Stimulated activated naive B cell treated with anti-CD40 and anti-IgM and Interleukin-4, amounts not matched to agents 10 μg/mL and 1 μg/mL and 100 μg/mL, for 72 hours (primary cell): Measurements from ENCODE around the gene PTK6.
A peak's percentile ranks its signal among the peaks of the same experiment; 100 is the strongest.

Experiments used
- ATAC-seq, 2 donors: fragments of 150-1000 bp; cut with Tn5 transposase; replicated peaks; 2 replicates each; pipeline ENCODE4 v1.10.0; 2021; ENCODE audit warnings: moderate library complexity in 1 of 2
- DNase-seq: peaks from one replicate; pipeline ENCODE4 v3.0.0; 2021
- H3K27ac Mint-ChIP-seq: one replicate; pipeline ENCODE4 v1.8.0; 2022; ENCODE audit warnings: mild to moderate bottlenecking, mixed read lengths
- H3K27me3 Mint-ChIP-seq, 2 donors: one replicate each; pipeline ENCODE4 v1.8.0; 2022; ENCODE audit warnings: mixed read lengths in 2 of 2
- H3K36me3 Mint-ChIP-seq, 2 donors: one replicate each; pipeline ENCODE4 v1.8.0; 2022; ENCODE audit warnings: mixed read lengths in 2 of 2, mild to moderate bottlenecking in 1 of 2
- H3K4me1 Mint-ChIP-seq, 2 donors: one replicate each; pipeline ENCODE4 v1.8.0; 2022; ENCODE audit warnings: mixed read lengths in 2 of 2, mild to moderate bottlenecking in 1 of 2
- H3K4me3 Mint-ChIP-seq, 2 donors: one replicate each; pipeline ENCODE4 v1.8.0; 2022; ENCODE audit warnings: mild to moderate bottlenecking in 2 of 2, mixed read lengths in 2 of 2, moderate library complexity in 1 of 2
- H3K9me3 Mint-ChIP-seq, 2 donors: one replicate each; pipeline ENCODE4 v1.8.0; 2022; ENCODE audit warnings: mixed read lengths in 2 of 2, mild to moderate bottlenecking in 1 of 2

Gene PTK6

DNA sequence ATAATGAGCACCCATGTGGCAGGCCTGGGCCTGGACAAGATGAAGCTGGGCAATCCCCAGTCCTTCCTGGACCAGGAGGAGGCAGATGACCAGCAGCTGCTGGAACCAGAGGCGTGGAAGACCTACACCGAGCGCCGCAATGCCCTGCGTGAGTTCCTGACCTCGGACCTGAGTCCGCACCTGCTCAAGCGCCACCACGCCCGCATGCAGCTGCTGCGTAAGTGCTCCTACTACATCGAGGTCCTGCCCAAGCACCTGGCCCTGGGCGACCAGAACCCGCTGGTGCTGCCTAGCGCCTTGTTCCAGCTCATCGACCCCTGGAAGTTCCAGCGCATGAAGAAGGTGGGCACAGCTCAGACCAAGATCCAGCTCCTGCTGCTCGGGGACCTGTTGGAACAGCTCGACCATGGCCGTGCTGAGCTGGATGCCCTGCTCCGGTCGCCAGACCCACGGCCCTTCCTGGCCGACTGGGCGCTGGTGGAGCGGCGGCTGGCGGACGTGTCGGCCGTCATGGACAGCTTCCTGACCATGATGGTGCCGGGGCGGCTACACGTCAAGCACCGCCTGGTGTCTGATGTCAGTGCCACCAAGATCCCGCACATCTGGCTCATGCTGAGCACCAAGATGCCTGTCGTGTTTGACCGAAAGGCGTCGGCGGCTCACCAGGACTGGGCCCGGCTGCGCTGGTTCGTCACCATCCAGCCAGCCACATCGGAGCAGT lies 18.6 kb upstream of the PTK6 start:
- Mint-ChIP-seq H3K27ac (no peak overlapping the region), H3K4me3 (peak overlapping the region in 1 of 2 donors; percentile 32), H3K36me3 (peaks cover 15 to 23% of the 10 kb centered on the region in 2 donors), H3K27me3 (no peaks in the 10 kb centered on the region), H3K4me1 (peaks cover 25 to 43% of the 10 kb centered on the region in 2 donors), H3K9me3 (peaks cover 0 to 1% of the 10 kb centered on the region in 2 donors)
- DNase-seq (no peak), ATAC-seq (no peak)

- peaks cover 9 to 16% of the 10 kb centered on the region in 2 donors for H3K36me3 Mint-ChIP-seq
- DNase-seq (peak; percentile 54), ATAC-seq (peak; percentile 33 to 52)
- H3K27me3 Mint-ChIP-seq = peaks cover 4 to 8% of the 10 kb centered on the region in 2 donors
- peak overlapping the region; percentile 90 for H3K27ac Mint-ChIP-seq
- peaks cover 26 to 46% of the 10 kb centered on the region in 2 donors for H3K4me1 Mint-ChIP-seq
- H3K9me3 Mint-ChIP-seq = peaks cover 0 to 1% of the 10 kb centered on the region in 2 donors
- peak overlapping the region; percentile 74 to 87 for H3K4me3 Mint-ChIP-seq
Observed at GRCh38 chr20:63554361-63555278, 17.4 kb upstream of the PTK6 start.

DNA sequence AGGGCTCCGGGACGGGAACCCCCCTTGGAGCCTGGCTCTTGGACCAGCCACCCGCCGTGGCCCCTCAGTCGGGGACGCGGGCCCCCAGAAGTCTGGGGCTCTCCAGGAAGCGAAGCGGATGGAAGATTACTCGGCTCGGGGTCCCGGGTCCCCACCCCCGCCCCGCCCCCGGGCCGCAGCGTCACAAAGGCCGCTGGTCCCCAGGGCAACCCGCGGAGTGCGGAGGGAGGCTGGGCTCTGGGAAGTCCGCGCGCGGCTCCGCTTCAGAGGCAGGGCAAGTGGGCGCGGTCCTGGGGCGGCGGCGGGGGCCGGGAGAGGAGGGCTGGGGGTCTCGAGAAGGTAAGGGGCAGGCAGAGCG lies 16.7 kb upstream of the PTK6 start, which contains the start of gene FNDC11:
FNDC11 (plus strand) TSS at position 227 of the 358 bp plus-strand sequence. CDS start 1,505 bp downstream, outside the sequence.
- H3K4me3 Mint-ChIP-seq = peak within 1 kb of the TSS; percentile 74 to 87
- ATAC-seq (peak; percentile 54 to 59), DNase-seq (peak; percentile 55)
- peaks cover 27 to 52% of the 10 kb centered on the region in 2 donors for H3K4me1 Mint-ChIP-seq
- peak within 1 kb of the TSS; percentile 90 for H3K27ac Mint-ChIP-seq
- peaks cover 7 to 9% of the 10 kb centered on the region in 2 donors for H3K36me3 Mint-ChIP-seq
- H3K27me3 Mint-ChIP-seq = peaks cover 4 to 13% of the 10 kb centered on the region in 2 donors
- no peaks in the 10 kb centered on the region for H3K9me3 Mint-ChIP-seq

DNA sequence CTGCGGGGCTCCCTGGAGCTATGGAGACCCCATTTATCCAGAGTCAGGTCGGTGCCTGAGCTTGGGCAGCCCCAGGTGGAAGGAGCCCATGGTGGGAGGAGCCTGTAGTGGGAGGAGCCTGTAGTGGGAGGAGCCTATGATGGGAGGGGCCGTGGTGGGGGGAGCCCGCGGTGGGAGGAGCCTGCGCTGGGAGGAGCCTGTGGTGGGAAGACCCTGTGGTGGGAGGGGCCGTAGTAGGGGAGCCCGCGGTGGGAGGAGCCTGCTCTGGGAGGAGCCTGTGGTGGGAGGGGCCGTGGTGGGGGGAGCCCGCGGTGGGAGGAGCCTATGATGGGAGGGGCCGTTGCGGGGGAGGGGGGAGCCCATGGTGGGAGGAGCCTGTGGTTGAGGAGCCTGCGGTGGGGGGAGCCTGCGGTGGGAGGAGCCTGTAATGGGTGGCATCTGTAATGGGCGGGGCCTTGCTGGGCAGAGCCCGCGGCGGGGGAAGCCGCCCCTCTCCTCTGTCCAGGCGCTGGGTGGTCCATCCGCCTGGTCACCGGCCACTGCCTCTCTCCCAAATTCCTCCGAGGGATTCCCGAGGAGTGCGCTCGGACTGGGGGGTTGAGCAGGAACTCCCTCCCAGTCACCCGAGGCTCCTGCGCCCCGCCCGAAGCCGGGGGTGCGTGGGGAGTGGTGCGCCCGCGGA lies 16.2 kb upstream of the PTK6 start:
- ATAC-seq = peak; percentile 57 to 68
- Mint-ChIP-seq H3K27me3 (peaks cover 7 to 17% of the 10 kb centered on the region in 2 donors), H3K4me3 (peak overlapping the region; percentile 74 to 87), H3K36me3 (peaks cover 3 to 6% of the 10 kb centered on the region in 2 donors), H3K9me3 (no peaks in the 10 kb centered on the region), H3K4me1 (peaks cover 29 to 52% of the 10 kb centered on the region in 2 donors), H3K27ac (peak overlapping the region; percentile 90)
- DNase-seq = peak; percentile 82

DNA sequence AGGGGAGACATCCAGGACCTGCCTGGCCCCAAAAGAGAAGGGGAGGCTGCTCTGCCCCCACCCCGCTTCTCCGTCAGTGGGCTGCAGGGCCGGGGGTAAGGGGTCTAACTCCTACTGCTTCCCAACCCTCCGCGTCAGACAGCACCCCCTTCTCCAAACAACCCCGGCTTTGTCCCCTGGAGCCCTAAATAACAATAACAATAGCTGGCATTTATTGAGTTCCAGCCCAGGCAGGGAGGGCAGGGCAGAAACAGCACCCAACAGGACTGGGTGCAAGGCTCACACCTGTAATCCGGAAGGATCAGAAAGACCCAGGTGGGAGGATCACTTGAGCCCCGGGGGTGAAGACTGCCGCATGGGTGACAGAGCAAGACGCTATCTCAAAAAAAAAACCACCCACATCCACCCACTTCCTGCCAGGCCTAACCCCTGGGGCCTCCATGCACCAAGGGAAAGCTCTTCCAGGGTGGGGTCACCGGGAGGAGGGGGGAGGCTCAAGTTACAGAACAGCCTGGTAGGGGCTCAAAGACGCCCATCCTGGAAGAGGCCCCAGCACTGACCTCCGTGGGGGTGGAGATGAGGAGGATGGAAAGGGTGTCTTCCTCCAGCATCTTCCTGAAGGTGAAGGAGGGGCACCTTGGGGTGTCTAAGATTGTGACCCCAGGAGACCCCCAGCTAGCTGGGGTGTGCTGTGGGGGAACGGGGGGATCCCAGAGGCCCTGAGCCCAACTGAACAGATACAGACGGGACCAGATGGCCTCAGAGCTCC lies 15.5 kb upstream of the PTK6 start:
- Mint-ChIP-seq H3K4me3 (peak overlapping the region; percentile 74 to 87), H3K27me3 (peaks cover 7 to 18% of the 10 kb centered on the region in 2 donors), H3K4me1 (peaks cover 29 to 52% of the 10 kb centered on the region in 2 donors), H3K36me3 (peaks cover 3 to 6% of the 10 kb centered on the region in 2 donors), H3K9me3 (no peaks in the 10 kb centered on the region), H3K27ac (peak overlapping the region; percentile 90)
- DNase-seq (peak; percentile 57), ATAC-seq (peak; percentile 41 to 46)

- peaks cover 7 to 24% of the 10 kb centered on the region in 2 donors for H3K27me3 Mint-ChIP-seq
- no peaks in the 10 kb centered on the region for H3K9me3 Mint-ChIP-seq
- ATAC-seq (no peak), DNase-seq (no peak)
- peak overlapping the region; percentile 37 for H3K27ac Mint-ChIP-seq
- H3K4me1 Mint-ChIP-seq = peaks cover 34 to 61% of the 10 kb centered on the region in 2 donors
- H3K4me3 Mint-ChIP-seq = no peak overlapping the region
- no peaks in the 10 kb centered on the region for H3K36me3 Mint-ChIP-seq
Observed at GRCh38 chr20:63551068-63551467, 13.9 kb upstream of the PTK6 start.

GRCh38 chr20:63549679-63550282 lies 12.6 kb upstream of the PTK6 start:
- H3K27me3 Mint-ChIP-seq = peaks cover 7 to 24% of the 10 kb centered on the region in 2 donors
- peaks cover 34 to 63% of the 10 kb centered on the region in 2 donors for H3K4me1 Mint-ChIP-seq
- no peak for DNase-seq
- H3K9me3 Mint-ChIP-seq = no peaks in the 10 kb centered on the region
- H3K27ac Mint-ChIP-seq = peak overlapping the region; percentile 61
- ATAC-seq = no peak
- no peaks in the 10 kb centered on the region for H3K36me3 Mint-ChIP-seq
- H3K4me3 Mint-ChIP-seq = no peak overlapping the region

DNA sequence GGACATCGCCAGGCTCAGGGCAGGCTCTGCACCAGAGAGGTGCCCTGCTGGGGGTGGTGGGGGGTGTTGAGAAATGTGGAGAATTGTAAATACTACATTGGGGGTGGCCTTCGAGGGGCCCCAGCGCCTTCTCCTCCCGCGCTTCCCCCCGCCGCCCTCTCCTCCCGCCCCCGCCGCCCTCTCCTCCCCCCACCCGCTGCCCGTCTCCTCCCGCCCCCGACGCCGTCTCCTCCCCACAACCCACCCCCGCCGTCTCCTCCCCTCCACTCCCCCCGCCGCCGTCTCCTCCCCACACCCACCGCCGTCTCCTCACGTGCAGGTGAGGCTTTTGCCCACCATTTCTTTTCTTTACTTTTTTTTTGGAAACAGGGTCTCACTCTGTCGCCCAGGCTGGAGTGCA lies 11.8 kb upstream of the PTK6 start:
- Mint-ChIP-seq H3K4me3 (no peak overlapping the region), H3K4me1 (peaks cover 29 to 61% of the 10 kb centered on the region in 2 donors), H3K27me3 (peaks cover 7 to 24% of the 10 kb centered on the region in 2 donors), H3K27ac (no peak overlapping the region), H3K36me3 (no peaks in the 10 kb centered on the region), H3K9me3 (no peaks in the 10 kb centered on the region)
- ATAC-seq = no peak
- no peak for DNase-seq

DNA sequence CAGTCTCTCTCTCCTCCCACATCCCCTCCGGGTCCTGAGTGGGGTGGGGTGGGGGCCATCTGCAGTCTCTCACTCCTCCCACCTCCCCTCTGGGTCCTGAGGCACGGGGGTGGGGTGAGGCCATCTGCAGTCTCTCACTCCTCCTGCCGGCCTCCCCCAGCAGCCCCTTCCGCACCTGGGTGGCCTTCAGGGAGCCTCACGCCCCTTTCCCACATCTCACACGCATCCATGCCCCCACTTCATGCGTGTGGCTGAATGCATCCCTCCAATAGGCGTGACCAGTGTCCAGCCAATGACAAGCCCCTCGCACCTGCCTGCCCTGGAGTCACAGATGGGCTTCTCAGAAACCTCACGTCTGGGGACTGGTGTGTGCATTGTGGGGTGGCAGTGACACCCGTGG lies 11.4 kb upstream of the PTK6 start:
- ATAC-seq = no peak
- H3K9me3 Mint-ChIP-seq = no peaks in the 10 kb centered on the region
- H3K4me3 Mint-ChIP-seq = no peak overlapping the region
- peaks cover 7 to 24% of the 10 kb centered on the region in 2 donors for H3K27me3 Mint-ChIP-seq
- H3K27ac Mint-ChIP-seq = peak overlapping the region; percentile 31
- DNase-seq = no peak
- peaks cover 33 to 58% of the 10 kb centered on the region in 2 donors for H3K4me1 Mint-ChIP-seq
- H3K36me3 Mint-ChIP-seq = no peaks in the 10 kb centered on the region

GRCh38 chr20:63547725-63548480 lies 10.7 kb upstream of the PTK6 start, which contains the start of gene SRMS:
TSS of gene SRMS (minus strand) at chr20:63547749. CDS start at chr20:63547463, 286 bp downstream.
- ATAC-seq (no peak), DNase-seq (no peak)
- Mint-ChIP-seq H3K4me3 (no peak within 1 kb of the TSS), H3K27me3 (peaks cover 7 to 24% of the 10 kb centered on the region in 2 donors), H3K36me3 (no peaks in the 10 kb centered on the region), H3K4me1 (peaks cover 35 to 55% of the 10 kb centered on the region in 2 donors), H3K27ac (no peak within 1 kb of the TSS), H3K9me3 (no peaks in the 10 kb centered on the region)

DNA sequence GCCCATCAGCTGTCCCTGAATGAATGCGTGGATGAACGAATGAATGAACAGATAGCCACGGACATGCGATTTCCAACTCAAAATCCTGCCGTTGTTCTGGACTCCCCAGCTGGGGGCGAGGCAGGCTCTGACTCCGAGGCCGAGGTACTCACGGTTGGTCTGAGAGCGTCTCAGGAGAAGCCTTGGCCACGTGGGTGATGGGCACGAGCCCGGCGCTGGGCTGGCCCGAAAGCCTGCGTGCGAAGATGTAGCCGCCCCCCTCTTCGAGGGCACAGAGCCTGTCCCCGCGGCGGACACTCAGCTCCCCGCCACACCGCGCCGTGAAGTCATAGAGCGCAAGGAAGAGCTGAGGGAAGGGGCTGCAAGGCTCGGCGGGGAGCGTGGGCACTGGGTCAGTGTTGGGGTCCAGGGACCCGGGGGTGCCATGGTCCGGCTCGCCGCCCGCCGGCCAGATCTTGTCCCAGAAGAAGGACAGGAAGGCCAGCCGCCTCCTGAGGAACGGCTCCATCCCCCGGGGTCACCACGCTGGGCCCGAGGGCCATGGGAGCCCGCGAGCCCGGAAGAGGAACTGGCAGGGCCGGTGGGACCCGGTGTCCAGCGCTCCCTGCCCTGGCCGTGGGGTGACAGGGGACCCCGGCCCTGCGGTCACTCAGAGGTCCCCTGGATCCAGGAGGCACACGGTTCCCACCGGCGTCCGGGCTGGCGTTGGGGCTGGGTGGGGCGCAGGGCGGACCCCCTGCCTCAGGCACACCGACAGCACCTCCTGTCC lies 10.0 kb upstream of the PTK6 start:
- Mint-ChIP-seq H3K27ac (no peak overlapping the region), H3K4me3 (no peak overlapping the region), H3K9me3 (no peaks in the 10 kb centered on the region), H3K27me3 (peaks cover 7 to 24% of the 10 kb centered on the region in 2 donors), H3K36me3 (no peaks in the 10 kb centered on the region), H3K4me1 (peaks cover 34 to 53% of the 10 kb centered on the region in 2 donors)
- DNase-seq (no peak), ATAC-seq (no peak)
